Gastrocnemius medialis (tissue), 4 donors: Measurements from ENCODE around the gene ARNT2. TPM values are rescaled to one million over a fixed set of nuclear protein-coding genes. Genes with fewer than 3 reads are reported as not detected.

Source experiments
- ATAC-seq, 2 donors: fragments of 150-250 bp; one replicate each; pipeline ENCODE4 v1.9.1; 2016
- DNase-seq, 2 donors: peaks; one replicate each; pipeline ENCODE4 v3.0.0-alpha.2; 2019
- H3K27ac ChIP-seq, 4 donors: fragments of 200-600 bp; sonication (generic); 1 replicate in 1 of 4; 2 replicates in 3 of 4; pipeline ENCODE4 v1.5.1; 2016 to 2018; ENCODE audit warnings: mild to moderate bottlenecking in 2 of 4, moderate library complexity in 1 of 4
- H3K27me3 ChIP-seq, 3 donors: fragments of 200-600 bp; sonication (generic) in 2 of 3; 1 replicate in 1 of 3; 2 replicates in 2 of 3; pipeline versions ENCODE4 v1.5.1 to v1.6.0; 2016 to 2019; ENCODE audit warnings: mild to moderate bottlenecking in 1 of 3, moderate library complexity in 1 of 3
- H3K36me3 ChIP-seq, 2 donors: fragments of 200-600 bp; sonication (generic) in 1 of 2; one replicate each; pipeline ENCODE4 v1.5.1; 2017 to 2018
- H3K4me1 ChIP-seq, 2 donors: fragments of 200-600 bp; sonication (generic) in 1 of 2; one replicate each; pipeline ENCODE4 v1.5.1; 2016 to 2017; ENCODE audit warnings: mild to moderate bottlenecking in 2 of 2
- H3K4me3 ChIP-seq, 4 donors: fragments of 200-600 bp; sonication (generic) in 3 of 4; 1 replicate in 1 of 4; 2 replicates in 3 of 4; pipeline ENCODE4 v1.5.1; 2016 to 2019; ENCODE audit warnings: mild to moderate bottlenecking in 2 of 4
- H3K9me3 ChIP-seq, 3 donors: fragments of 200-600 bp; sonication (generic) in 2 of 3; 1 replicate in 1 of 3; 2 replicates in 2 of 3; pipeline ENCODE4 v1.5.1; 2016 to 2019
- POLR2A ChIP-seq, 2 donors: fragments of 450-650 bp; IDR thresholded peaks; one replicate each; pipeline ENCODE4 v1.6.1; 2017; ENCODE audit warnings: antibody characterized with exemption in 2 of 2, mild to moderate bottlenecking in 2 of 2, moderate library complexity in 2 of 2
- in situ Hi-C, 4 donors: fragments of 200-750 bp; cut with MboI; loops; one replicate each; pipeline versions ENCODE4 v1.15.0 to v1.8.0; 2017; ENCODE audit warnings: low sequenced_read_pairs in 4 of 4
- intact Hi-C: fragments of 100-400 bp; cut with DNase I; formaldehyde crosslinking; loops from one replicate; pipeline ENCODE4 v1.15.1; 2023; ENCODE audit warnings: low total_unique reads
- total RNA-seq, 4 donors: library from RNA; depleted of rRNA; stranded (reverse); fragments of >200 nt; gene quantifications; one replicate each; pipeline versions ENCODE4 v1.1.0 to v1.2.3, GENCODE V29; 2016
- TF ChIP-seq, protein P1 (sequence below), 5 experiments: fragments of 450-650 bp in 3 of 5; fragments of 200-600 bp in 2 of 5; sonication (generic) in 2 of 5; IDR thresholded peaks in 4 of 5; conservative IDR thresholded peaks in 1 of 5; 1 replicate in 4 of 5; 2 replicates in 1 of 5; pipeline ENCODE4 v1.5.1; 2016 to 2019; ENCODE audit warnings: antibody characterized with exemption in 5 of 5, mild to moderate bottlenecking in 3 of 5, moderate library complexity in 3 of 5

Gene ARNT2
- total RNA-seq, 4 donors from 2014 or later, result 4.1 to 23.5 (median 6.6) TPM

GRCh38 chr15:80395616-80396015, 8.6 kb upstream of the ARNT2 start:
- no peak for TF ChIP-seq POLR2A (IDR thresholded peaks at IDR 0.05)
- TF ChIP-seq, protein P1, sequence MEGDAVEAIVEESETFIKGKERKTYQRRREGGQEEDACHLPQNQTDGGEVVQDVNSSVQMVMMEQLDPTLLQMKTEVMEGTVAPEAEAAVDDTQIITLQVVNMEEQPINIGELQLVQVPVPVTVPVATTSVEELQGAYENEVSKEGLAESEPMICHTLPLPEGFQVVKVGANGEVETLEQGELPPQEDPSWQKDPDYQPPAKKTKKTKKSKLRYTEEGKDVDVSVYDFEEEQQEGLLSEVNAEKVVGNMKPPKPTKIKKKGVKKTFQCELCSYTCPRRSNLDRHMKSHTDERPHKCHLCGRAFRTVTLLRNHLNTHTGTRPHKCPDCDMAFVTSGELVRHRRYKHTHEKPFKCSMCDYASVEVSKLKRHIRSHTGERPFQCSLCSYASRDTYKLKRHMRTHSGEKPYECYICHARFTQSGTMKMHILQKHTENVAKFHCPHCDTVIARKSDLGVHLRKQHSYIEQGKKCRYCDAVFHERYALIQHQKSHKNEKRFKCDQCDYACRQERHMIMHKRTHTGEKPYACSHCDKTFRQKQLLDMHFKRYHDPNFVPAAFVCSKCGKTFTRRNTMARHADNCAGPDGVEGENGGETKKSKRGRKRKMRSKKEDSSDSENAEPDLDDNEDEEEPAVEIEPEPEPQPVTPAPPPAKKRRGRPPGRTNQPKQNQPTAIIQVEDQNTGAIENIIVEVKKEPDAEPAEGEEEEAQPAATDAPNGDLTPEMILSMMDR (IDR thresholded peaks at IDR 0.05 in 4 of 5, conservative IDR thresholded peaks at IDR 0.05 in 1 of 5), result no peak
- H3K9me3 ChIP-seq, result no peaks in the 10 kb centered on the region
- ATAC-seq (no peak), DNase-seq (no peak)
- in situ Hi-C loops, result no loop called here
- H3K4me3 ChIP-seq, result no peak overlapping the region
- intact Hi-C loops, result no loop called here
- H3K4me1 ChIP-seq, result peaks cover 5 to 10% of the 10 kb centered on the region in 2 donors
- H3K27me3 ChIP-seq, result no peaks in the 10 kb centered on the region
- H3K36me3 ChIP-seq, result no peaks in the 10 kb centered on the region
- no peak overlapping the region for H3K27ac ChIP-seq

DNA sequence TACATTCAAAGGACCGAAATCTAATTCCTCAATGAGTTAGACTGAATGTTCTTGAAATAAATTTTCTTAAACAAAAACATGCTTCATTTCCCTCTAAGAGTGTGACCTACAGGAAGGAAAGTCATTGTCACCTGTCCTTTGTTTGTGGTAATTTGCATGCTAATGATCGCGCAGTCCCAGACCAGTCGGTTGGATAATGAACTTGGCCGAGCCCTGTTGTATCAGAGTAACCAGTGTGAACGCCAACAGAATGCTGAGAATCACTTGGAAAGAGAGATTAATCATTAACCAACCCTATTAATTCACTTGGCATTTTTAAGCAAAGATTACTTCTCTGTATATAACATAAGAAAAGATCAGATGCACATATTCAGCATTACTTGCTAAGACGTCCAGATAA, 8.1 kb upstream of the ARNT2 start:
- peaks cover 5 to 10% of the 10 kb centered on the region in 2 donors for H3K4me1 ChIP-seq
- TF ChIP-seq, protein P1 (IDR thresholded peaks at IDR 0.05 in 4 of 5, conservative IDR thresholded peaks at IDR 0.05 in 1 of 5), result no peak
- no peak for TF ChIP-seq POLR2A (IDR thresholded peaks at IDR 0.05)

GRCh38 chr15:80399508-80399907, 4.7 kb upstream of the ARNT2 start:
- Histone ChIP-seq H3K9me3 (no peaks in the 10 kb centered on the region), H3K27me3 (no peaks in the 10 kb centered on the region), H3K36me3 (no peaks in the 10 kb centered on the region), H3K4me1 (peaks cover 0 to 13% of the 10 kb centered on the region in 2 donors), H3K4me3 (no peak overlapping the region), H3K27ac (no peak overlapping the region)
- no peak for ATAC-seq
- intact Hi-C loops, result no loop called here
- DNase-seq, result no peak
- in situ Hi-C loops, result no loop called here
- TF ChIP-seq POLR2A (IDR thresholded peaks at IDR 0.05), result no peak
- TF ChIP-seq, protein P1 (IDR thresholded peaks at IDR 0.05 in 4 of 5, conservative IDR thresholded peaks at IDR 0.05 in 1 of 5), result no peak

More for the DNA sequence above, 8.1 kb upstream of the ARNT2 start:
- DNase-seq, result no peak
- no peak overlapping the region for H3K4me3 ChIP-seq
- H3K27ac ChIP-seq, result no peak overlapping the region
- ATAC-seq, result no peak
- no peaks in the 10 kb centered on the region for H3K27me3 ChIP-seq
- H3K36me3 ChIP-seq, result no peaks in the 10 kb centered on the region
- in situ Hi-C loops (no loop called here), intact Hi-C loops (no loop called here)
- no peaks in the 10 kb centered on the region for H3K9me3 ChIP-seq

DNA sequence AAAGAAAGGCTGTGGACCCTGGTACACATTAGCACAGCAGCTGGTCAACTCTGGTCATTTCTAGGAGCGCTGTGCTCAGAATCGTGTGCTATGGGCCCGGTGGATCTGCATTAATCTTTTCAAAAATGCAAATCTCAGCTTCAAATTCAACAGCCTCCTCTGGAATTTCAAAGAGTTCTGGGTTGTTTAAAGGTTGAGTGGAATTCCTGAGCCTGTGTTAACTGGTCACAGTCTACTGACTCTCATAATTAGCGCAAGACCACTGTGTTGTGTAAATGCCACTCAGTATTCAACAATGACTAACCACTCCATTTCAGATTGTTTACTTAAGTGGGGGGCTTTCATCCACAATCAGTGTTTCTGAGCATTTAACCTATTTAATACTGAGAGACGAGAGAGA, 2.7 kb upstream of the ARNT2 start:
- no peak for DNase-seq
- ATAC-seq, result no peak
- Histone ChIP-seq H3K4me3 (no peak overlapping the region), H3K27ac (no peak overlapping the region), H3K27me3 (peaks cover 0 to 13% (median 0%) of the 10 kb centered on the region in 3 donors), H3K9me3 (no peaks in the 10 kb centered on the region), H3K36me3 (no peaks in the 10 kb centered on the region), H3K4me1 (peaks cover 4 to 13% of the 10 kb centered on the region in 2 donors)
- intact Hi-C loops (no loop called here), in situ Hi-C loops (no loop called here)
- TF ChIP-seq, protein P1 (IDR thresholded peaks at IDR 0.05 in 4 of 5, conservative IDR thresholded peaks at IDR 0.05 in 1 of 5), result no peak
- no peak for TF ChIP-seq POLR2A (IDR thresholded peaks at IDR 0.05)

- intact Hi-C loops (no loop called here), in situ Hi-C loops (no loop called here)
Observed at GRCh38 chr15:80402339-80402738, 1.8 kb upstream of the ARNT2 start.

More at GRCh38 chr15:80402339-80402738, 1.8 kb upstream of the ARNT2 start:
- DNase-seq (no peak), ATAC-seq (peak in 1 of 2 donors; percentile 40)
- peak overlapping the region in 1 of 4 donors; percentile 78 for H3K27ac ChIP-seq
- H3K9me3 ChIP-seq, result no peaks in the 10 kb centered on the region
- no peak overlapping the region for H3K4me3 ChIP-seq
- H3K27me3 ChIP-seq, result peaks cover 0 to 13% (median 0%) of the 10 kb centered on the region in 3 donors
- no peaks in the 10 kb centered on the region for H3K36me3 ChIP-seq
- TF ChIP-seq, protein P1 (IDR thresholded peaks at IDR 0.05 in 4 of 5, conservative IDR thresholded peaks at IDR 0.05 in 1 of 5), result no peak
- TF ChIP-seq POLR2A (IDR thresholded peaks at IDR 0.05), result no peak
- H3K4me1 ChIP-seq, result peaks cover 4 to 13% of the 10 kb centered on the region in 2 donors
